ENCODE results near the gene RPTOR.
"Not testable (repeated sequence)": the region's sequence is repeated elsewhere in the genome, so short reads cannot be mapped to it uniquely, and the experiment has no call there.

The RPTOR gene

GRCh38 chr17:80753685-80754345 lies 209.2 kb downstream of the RPTOR start:
- FAIRE-seq: no peak

DNA sequence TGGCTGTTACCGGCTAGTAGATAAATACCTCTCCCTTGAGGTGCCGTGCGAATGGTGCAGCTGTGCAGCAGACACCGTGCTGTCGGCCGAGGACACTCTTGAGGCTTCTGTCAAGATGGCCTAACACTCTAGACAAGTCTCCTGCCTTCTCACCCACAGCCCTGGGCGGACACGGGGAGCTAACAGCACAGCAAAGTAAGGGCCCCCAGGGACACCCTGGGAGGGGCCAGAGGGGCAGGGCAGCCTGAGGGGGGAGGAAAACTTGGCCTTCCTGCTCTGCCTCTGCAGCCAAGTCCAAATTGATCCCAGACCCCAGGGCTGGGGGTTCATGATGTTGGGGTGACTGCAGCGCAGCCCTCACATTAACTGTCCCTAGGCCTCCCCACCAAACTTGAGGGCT lies 210.2 kb downstream of the RPTOR start:
- no peak for FAIRE-seq

More at GRCh38 chr17:80753685-80754345, 209.2 kb downstream of the RPTOR start:
- no peak for DNase-seq (ENCODE audit: insufficient read length, low spot score)

GRCh38 chr17:80755650-80756405 lies 211.2 kb downstream of the RPTOR start:
- FAIRE-seq (no peak), DNase-seq (ENCODE audit: insufficient read length, low spot score) (no peak)

More for the DNA sequence above, 210.2 kb downstream of the RPTOR start:
- DNase-seq (ENCODE audit: insufficient read length, low spot score): no peak

- DNase-seq (ENCODE audit: insufficient read length, low spot score) (no peak), FAIRE-seq (no peak)
These were observed 214.1 kb downstream of the RPTOR start for GRCh38 chr17:80758481-80759376.

- FAIRE-seq (no peak), DNase-seq (ENCODE audit: insufficient read length, low spot score) (no peak)
These were observed 214.7 kb downstream of the RPTOR start for GRCh38 chr17:80759377-80759673.

GRCh38 chr17:80760511-80760911 lies 215.9 kb downstream of the RPTOR start:
- no peak for FAIRE-seq
- no peak for DNase-seq (ENCODE audit: insufficient read length, low spot score)

GRCh38 chr17:80761110-80761871 lies 216.7 kb downstream of the RPTOR start:
- FAIRE-seq: peak; percentile 8
- no peak for DNase-seq (ENCODE audit: insufficient read length, low spot score)

- FAIRE-seq: no peak
- no peak for DNase-seq (ENCODE audit: insufficient read length, low spot score)
These were observed 217.4 kb downstream of the RPTOR start for GRCh38 chr17:80762076-80762475.

DNA sequence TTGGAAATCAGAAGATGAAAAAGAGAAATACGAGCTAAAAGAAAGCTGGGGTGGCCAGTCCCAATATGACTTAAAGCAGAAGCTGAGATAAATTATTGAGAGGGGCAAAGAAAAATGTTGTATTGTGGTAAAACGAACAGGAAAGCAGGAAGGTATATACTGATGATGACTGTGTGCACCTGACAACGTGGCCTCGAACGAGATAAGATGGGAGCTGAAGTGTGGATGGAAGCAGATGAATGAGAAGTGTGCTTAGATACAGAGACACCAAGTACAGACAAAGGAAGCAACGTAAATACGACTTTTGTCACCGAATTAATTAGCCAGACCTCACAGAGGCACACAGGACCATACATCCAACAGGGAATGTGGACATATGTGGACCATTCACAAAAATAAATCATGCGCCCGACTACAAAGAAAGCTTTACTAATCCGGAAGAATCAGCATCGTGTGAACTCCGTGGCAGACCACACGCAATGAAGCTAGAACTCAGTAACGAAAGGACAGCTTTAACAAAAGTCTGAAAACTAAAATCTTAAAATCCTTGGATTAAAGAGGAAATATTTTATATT lies 218.7 kb downstream of the RPTOR start:
- DNase-seq (ENCODE audit: insufficient read length, low spot score) (no peak), FAIRE-seq (no peak)

DNA sequence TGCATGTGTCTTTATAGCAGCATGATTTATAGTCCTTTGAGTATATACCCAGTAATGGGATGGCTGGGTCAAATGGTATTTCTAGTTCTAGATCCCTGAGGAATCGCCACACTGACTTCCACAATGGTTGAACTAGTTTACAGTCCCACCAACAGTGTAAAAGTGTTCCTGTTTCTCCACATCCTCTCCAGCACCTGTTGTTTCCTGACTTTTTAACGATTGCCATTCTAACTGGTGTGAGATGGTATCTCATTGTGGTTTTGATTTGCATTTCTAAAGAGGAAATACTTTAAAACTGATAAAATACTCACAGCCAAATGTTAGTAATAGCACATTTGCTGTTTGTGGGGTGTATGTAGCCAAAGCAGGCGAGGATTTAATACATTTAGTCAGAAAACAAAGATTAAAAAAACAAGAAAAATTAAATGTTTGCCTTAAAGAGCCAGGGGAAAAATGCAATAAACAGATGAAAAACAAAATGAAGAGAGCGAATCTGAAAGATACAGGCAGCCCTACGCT lies 220.0 kb downstream of the RPTOR start:
- not testable (repeated sequence) for DNase-seq (ENCODE audit: insufficient read length, low spot score); FAIRE-seq

- FAIRE-seq (no peak), DNase-seq (ENCODE audit: insufficient read length, low spot score) (no peak)
These were observed 220.8 kb downstream of the RPTOR start for GRCh38 chr17:80765241-80765961.

- no peak for FAIRE-seq
- no peak for DNase-seq (ENCODE audit: insufficient read length, low spot score)
These were observed 221.7 kb downstream of the RPTOR start for GRCh38 chr17:80766290-80766855.

DNA sequence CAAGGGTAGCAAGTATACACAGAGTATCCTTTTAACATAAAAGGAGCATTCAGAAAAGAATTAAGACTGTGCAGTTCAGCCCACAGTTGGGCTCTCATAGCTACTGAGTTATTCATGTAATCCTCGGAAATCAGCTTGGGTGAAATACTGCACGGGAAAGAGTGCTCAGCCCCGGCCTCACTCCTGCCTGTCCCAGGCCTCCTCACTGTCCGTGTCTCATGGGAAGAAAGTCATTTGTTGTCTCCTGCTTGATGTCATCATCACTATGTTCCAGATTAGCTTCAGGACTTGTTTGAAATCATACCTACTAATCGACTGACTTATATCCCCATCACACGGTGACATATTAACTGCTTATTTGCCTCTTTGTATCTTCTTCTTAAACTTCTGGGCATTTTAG lies 223.8 kb downstream of the RPTOR start:
- no peak for FAIRE-seq
- no peak for DNase-seq (ENCODE audit: insufficient read length, low spot score)

DNA sequence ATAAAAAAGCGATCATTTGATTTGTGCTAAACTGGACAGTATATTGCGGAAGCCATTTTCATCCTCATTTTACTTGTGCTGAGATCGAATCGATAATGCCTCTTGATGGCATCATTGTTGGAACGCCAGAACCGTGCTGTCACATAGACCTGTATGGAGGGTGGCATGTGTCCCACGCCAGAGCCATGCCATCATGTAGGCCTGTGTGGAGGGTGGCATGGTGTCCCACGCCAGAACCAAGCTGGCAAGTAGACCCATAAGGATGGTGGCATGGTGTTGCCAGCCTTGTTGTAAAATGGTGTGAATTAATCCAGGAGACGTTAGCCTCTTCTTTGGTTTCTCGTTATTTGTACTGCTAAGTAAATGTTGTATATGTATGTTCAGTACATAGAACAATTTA lies 224.3 kb downstream of the RPTOR start:
- DNase-seq (ENCODE audit: insufficient read length, low spot score) (no peak), FAIRE-seq (no peak)

DNA sequence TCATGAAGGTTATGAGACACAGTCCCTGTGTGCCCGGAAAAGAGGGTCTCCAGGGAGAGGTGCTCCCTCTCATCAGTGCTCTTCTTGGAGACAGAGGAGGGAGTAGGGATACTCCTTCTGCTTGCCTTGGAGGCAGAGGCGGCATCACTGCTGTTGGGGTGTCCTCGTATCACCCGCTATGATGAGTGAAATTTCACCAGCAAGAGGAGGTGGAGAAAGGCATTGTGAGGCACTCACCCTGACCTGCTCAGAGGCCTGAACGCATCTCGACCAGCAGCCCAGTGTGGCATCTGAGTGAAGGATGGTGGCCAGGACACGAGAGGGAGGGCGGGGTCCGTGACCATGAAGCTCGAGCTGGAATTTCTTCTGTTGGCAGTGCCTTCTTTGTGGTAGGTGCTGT lies 224.9 kb downstream of the RPTOR start:
- DNase-seq (ENCODE audit: insufficient read length, low spot score) (no peak), FAIRE-seq (no peak)

- FAIRE-seq: no peak
These were observed 225.4 kb downstream of the RPTOR start for GRCh38 chr17:80769936-80770625.

GRCh38 chr17:80770881-80771611 lies 226.4 kb downstream of the RPTOR start:
- DNase-seq (ENCODE audit: insufficient read length, low spot score): no peak
- FAIRE-seq: no peak

More at GRCh38 chr17:80769936-80770625, 225.4 kb downstream of the RPTOR start:
- DNase-seq (ENCODE audit: insufficient read length, low spot score): no peak

DNA sequence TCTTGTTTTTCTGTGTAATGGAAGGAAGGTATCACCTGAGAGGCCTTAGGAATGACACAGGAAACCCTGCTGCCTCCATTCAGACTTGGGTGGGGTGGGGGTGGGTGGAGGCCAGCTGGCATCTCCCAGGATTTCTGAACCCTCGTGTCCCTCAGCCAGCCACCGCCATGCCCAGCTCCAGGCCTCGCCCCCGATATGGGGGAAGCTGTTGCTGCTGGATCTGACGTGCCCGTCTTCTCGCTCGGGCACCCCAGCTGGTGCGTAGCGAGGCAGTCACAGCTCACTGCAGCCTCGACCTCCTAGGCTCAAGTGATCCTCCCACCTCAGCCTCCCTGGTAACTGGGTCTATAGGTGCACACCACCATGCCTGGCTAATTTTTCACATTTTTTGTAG lies 227.0 kb downstream of the RPTOR start:
- DNase-seq (ENCODE audit: insufficient read length, low spot score): no peak
- no peak for FAIRE-seq
